WERI-Rb-1 (cell line): ENCODE measurements around the gene IRX5.

Experiments
- DNase-seq: peaks from one replicate; pipeline ENCODE4 v3.0.0-alpha.2; 2020
- H3K27ac ChIP-seq: fragments of 250-450 bp; sonication (Bioruptor Pico); 2 replicates; pipeline ENCODE4 v1.5.1; 2020; ENCODE audit warnings: mild to moderate bottlenecking, moderate library complexity
- H3K27me3 ChIP-seq: fragments of 250-450 bp; sonication (Bioruptor Pico); 2 replicates; pipeline ENCODE4 v1.5.1; 2021; ENCODE audit warnings: mild to moderate bottlenecking, low read depth, moderate library complexity; ENCODE audit not compliant: insufficient read depth, severe bottlenecking
- H3K36me3 ChIP-seq: fragments of 250-450 bp; sonication (Bioruptor Pico); 2 replicates; pipeline ENCODE4 v1.5.1; 2020; ENCODE audit warnings: mild to moderate bottlenecking, moderate library complexity
- H3K4me3 ChIP-seq: 2 replicates; pipeline ENCODE4 v1.5.1; 2011; ENCODE audit warnings: low read depth, mild to moderate bottlenecking, control low read depth, low read length
- H3K9me3 ChIP-seq: fragments of 250-450 bp; sonication (Bioruptor Pico); 2 replicates; pipeline ENCODE4 v1.5.1; 2021; ENCODE audit warnings: mild to moderate bottlenecking, moderate library complexity; ENCODE audit not compliant: severe bottlenecking
- TF ChIP-seq, protein P1 (sequence below): IDR thresholded peaks from 2 replicates; pipeline ENCODE4 v1.5.1; 2011; ENCODE audit warnings: low read depth, mild to moderate bottlenecking, control low read depth, inconsistent platforms, low read length

Gene IRX5

DNA sequence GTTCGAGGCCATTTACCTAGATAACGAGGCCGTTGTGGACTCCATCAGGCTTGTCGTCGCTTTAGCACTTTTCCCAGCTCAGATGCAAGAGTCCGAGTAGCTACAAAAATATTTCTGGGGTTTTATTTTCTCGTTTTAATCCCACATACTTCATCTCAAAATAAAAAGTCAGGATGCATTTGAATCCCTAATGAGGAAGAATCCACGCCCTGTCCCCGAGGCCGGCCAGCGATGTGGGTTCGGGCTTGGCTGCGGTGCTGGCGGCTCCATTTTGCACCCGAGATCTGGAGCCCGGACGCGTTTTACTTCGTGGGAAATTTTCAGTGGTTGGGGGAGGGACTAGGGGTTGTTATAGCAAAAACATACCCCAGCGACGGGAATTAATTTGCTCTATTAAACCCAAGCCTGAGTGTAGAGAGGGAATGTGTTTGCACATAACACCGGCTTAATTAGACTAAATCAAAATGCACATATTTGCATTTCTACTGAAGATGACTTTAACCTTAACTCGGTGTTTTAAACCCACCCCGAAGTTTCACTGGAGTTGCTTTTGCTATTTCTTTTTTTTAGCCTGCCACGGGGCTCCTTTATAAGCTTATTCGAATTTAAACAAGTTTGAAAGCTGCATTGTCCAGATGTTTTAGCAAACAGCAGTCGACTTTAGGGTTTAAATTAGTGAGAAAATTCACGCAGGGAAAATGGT, 4.8 kb downstream of the IRX5 start:
- no peak for DNase-seq
- TF ChIP-seq, protein P1, sequence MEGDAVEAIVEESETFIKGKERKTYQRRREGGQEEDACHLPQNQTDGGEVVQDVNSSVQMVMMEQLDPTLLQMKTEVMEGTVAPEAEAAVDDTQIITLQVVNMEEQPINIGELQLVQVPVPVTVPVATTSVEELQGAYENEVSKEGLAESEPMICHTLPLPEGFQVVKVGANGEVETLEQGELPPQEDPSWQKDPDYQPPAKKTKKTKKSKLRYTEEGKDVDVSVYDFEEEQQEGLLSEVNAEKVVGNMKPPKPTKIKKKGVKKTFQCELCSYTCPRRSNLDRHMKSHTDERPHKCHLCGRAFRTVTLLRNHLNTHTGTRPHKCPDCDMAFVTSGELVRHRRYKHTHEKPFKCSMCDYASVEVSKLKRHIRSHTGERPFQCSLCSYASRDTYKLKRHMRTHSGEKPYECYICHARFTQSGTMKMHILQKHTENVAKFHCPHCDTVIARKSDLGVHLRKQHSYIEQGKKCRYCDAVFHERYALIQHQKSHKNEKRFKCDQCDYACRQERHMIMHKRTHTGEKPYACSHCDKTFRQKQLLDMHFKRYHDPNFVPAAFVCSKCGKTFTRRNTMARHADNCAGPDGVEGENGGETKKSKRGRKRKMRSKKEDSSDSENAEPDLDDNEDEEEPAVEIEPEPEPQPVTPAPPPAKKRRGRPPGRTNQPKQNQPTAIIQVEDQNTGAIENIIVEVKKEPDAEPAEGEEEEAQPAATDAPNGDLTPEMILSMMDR, result no peak
- no peak overlapping the region for H3K27ac ChIP-seq
- no peaks in the 10 kb centered on the region for H3K36me3 ChIP-seq
- peaks cover 7% of the 10 kb centered on the region for H3K9me3 ChIP-seq
- H3K27me3 ChIP-seq, result peaks cover 71% of the 10 kb centered on the region
- no peak overlapping the region for H3K4me3 ChIP-seq

DNA sequence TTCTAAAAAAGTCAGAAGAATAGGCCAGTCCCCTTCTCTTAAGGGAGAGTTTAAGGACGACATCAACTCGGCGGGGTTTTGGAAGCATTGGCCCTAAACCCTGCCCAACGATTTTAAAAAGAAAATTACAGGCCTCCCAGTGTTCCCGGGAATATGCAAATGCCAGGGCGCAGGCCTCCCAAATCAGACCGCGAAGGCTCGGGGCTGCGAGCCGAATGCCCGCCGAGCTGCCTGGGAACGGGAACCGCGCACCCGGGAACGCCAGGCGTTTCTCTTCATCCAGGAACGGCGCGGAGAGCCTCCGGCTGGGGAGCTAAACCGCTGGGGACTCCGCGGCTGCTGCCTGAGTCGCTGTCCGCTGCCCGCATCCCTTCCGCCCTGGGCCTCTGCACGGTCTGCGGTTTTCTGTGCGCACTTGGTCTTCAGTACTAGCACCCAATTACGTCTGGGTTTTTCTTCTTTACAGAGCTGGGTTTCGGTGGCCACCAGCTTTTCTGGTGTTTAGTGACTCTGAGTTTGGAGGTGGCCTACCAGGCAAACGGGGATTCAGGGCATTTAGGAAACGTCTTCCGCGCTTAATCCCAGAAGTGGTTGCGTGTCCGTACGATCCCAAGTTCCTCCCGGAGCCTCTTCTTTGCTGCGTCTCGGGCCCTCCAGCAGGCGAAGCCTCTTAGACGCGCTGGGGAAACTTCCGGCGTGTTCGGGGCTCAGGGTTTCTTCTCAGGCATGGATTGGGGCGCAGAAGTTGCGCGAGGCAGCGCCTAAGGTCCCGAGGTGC, 5.7 kb downstream of the IRX5 start:
- Histone ChIP-seq H3K36me3 (no peaks in the 10 kb centered on the region), H3K9me3 (peaks cover 7% of the 10 kb centered on the region), H3K4me3 (peak overlapping the region; percentile 58), H3K27me3 (peaks cover 72% of the 10 kb centered on the region), H3K27ac (no peak overlapping the region)
- TF ChIP-seq, protein P1, result no peak
- DNase-seq, result peak; percentile 28

DNA sequence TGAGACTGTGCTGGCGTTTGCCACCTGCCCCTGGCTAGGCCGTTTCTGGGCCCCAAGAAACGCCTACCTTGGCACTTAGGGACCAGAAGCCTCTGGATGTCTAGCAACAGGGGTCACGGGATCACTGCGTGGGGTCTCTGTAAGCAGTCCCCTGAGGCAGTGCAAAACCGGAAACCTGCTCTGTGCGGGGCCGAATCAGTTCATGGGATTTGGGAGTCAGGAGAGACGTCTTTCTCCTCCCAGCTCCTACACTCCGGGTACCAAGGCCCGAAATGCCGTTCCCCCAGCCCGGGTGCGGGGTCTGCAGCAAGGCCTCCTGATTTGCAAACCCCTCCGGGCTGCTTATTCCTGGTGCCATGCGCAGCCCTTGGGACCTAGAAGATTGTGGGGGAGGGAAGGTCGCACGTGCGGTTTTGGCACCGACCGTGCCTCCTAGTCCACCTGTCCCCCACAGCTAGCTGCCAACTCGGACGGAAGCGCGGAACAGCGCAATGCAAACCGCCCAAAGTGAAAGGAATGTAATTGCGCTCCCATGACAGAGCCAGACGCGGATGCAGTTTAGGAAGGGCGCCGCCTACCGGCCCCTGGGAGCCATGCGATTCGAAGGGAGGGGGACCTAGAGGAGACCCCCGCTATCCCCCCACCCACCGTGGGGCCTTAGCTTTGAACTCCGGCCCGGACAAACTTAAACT, 6.5 kb downstream of the IRX5 start:
- Histone ChIP-seq H3K27ac (no peak overlapping the region), H3K9me3 (peaks cover 7% of the 10 kb centered on the region), H3K36me3 (no peaks in the 10 kb centered on the region), H3K4me3 (peak overlapping the region; percentile 58), H3K27me3 (peaks cover 65% of the 10 kb centered on the region)
- TF ChIP-seq, protein P1, result peak; percentile 92
- DNase-seq, result peak; percentile 64

DNA sequence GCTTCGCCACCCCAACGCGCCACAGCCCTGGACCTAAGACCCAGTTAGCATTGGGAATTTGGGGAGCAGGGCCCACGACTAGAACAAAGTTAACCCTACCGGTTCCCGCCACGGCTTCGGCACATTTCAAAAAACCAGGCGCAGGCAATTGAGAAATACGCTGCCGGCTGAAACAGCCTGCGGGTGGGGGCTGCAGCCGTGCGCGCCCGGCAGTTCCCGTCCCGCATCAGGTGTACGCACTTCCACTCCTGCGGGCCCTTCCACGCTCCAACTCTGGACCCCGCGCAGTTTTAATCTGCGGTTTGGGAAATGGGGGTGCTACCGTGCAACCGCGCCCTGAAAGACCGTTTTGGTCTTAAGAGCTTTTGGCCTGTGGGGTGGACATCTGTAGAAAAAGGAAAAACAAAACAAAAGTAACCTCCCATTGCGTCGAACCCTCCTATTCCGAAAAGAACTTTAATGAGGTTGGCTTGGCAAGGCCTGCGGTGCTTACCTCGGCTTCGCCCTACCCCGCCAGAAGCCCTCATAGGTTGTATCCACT, 7.1 kb downstream of the IRX5 start:
- DNase-seq, result peak; percentile 20
- Histone ChIP-seq H3K27me3 (peaks cover 60% of the 10 kb centered on the region), H3K4me3 (peak overlapping the region; percentile 58)

DNA sequence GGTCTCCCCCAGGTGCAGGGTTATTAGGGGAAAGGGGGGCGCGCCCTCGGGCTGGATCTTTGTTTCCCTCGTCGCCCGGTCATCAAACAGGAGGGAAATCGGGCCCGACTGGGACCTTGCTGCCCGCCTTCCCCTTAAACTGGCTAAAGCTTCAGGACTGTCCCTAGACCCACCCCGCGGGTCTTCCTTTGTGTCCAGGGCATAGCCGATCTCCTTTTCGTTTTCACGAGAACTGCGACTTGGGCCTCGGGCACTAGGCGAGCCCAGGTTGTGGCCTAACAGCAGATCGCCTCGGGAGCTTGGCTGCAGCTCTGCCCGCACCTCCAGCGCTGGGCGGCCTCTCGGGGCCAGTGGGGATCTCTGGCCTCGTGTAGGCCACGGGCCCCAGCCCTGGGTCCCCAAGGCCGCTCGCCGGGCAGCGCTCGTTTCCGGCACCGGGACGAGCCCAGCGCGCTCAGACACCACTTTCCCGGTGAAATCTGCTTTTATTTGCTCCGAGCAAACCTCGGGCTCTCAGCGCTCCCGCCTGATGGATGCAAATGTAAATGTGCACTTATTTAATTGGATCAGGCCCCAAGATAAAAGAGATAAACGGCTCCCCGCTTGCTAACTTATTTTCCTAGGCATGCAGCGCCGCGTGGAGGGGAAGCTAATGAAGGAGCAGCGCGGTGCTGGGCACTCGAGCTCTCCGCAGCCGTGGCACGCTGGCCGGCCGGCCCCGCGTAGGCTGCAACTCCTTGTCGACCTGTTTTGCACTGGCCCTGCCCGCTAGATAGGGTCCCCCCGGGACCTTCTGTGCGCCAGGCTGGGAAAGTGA, 7.8 kb downstream of the IRX5 start:
- Histone ChIP-seq H3K4me3 (peak overlapping the region; percentile 58), H3K27me3 (peaks cover 60% of the 10 kb centered on the region), H3K27ac (no peak overlapping the region), H3K36me3 (no peaks in the 10 kb centered on the region), H3K9me3 (no peaks in the 10 kb centered on the region)
- peak; percentile 40 for DNase-seq
- TF ChIP-seq, protein P1, result peak; percentile 22; the same call in 1 of the 2 replicates

More for the DNA sequence above, 7.1 kb downstream of the IRX5 start:
- TF ChIP-seq, protein P1, result no peak
- Histone ChIP-seq H3K9me3 (peaks cover under 1% of the 10 kb centered on the region), H3K36me3 (no peaks in the 10 kb centered on the region), H3K27ac (no peak overlapping the region)
